B cell (primary cell): ENCODE results near the gene LIN37.

Experiments
- CTCF ChIP-seq: fragments of 200-600 bp; IDR thresholded peaks from one replicate; pipeline ENCODE4 v1.8.0; 2022; ENCODE audit warnings: antibody characterized with exemption, mild to moderate bottlenecking
- EZH2 ChIP-seq: IDR thresholded peaks from 2 replicates; pipeline ENCODE4 v1.6.1; 2012; ENCODE audit warnings: borderline replicate concordance, low read depth, mild to moderate bottlenecking, moderate library complexity, low read length; ENCODE audit not compliant: insufficient read depth, poor library complexity, severe bottlenecking

- TF ChIP-seq CTCF (no peak), EZH2 (no peak)
Measured at GRCh38 chr19:35715981-35716800, 32.2 kb upstream of the LIN37 start.
